NCI-H69 (cell line): Measurements from ENCODE around the gene UHMK1.
"Not testable (repeated sequence)": the region's sequence is repeated elsewhere in the genome, so short reads cannot be mapped to it uniquely, and the experiment has no call there.

Experiments
- DNase-seq: peaks from one replicate; lab custom pipeline; 2025; lab: John Stamatoyannopoulos, UW

UHMK1 gene, protein sequence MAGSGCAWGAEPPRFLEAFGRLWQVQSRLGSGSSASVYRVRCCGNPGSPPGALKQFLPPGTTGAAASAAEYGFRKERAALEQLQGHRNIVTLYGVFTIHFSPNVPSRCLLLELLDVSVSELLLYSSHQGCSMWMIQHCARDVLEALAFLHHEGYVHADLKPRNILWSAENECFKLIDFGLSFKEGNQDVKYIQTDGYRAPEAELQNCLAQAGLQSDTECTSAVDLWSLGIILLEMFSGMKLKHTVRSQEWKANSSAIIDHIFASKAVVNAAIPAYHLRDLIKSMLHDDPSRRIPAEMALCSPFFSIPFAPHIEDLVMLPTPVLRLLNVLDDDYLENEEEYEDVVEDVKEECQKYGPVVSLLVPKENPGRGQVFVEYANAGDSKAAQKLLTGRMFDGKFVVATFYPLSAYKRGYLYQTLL

DNA sequence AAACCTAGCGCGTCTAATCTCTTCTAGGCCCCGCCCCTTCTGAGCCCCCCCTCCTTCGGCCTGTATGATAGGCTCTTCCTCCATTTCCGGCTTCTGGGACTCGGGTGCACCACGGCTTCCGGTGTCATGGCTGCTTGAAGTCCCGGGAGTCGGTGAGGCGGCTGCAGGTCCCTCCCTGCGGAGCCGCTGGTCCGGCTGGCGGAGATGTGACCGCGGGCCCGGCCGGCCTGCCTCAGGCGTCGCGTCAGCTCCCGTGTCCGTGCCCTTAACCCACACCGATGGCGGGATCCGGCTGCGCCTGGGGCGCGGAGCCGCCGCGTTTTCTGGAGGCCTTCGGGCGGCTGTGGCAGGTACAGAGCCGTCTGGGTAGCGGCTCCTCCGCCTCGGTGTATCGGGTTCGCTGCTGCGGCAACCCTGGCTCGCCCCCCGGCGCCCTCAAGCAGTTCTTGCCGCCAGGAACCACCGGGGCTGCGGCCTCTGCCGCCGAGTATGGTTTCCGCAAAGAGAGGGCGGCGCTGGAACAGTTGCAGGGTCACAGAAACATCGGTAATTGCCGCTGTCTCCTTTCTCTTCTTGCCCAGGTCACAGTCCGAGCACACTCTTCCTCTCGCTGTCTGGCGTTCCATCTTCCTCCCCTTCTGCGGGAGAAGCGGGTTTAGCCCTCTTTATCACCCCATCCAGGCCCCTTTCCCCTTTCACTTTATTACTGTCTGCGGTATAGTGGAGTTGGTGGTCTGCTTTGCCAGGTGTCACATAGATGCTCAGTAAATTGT, at the start of gene UHMK1:
TSS of gene UHMK1 (plus strand) at position 96 of the 773 bp plus-strand sequence. CDS start at position 279, 183 bp downstream.
- DNase-seq: peak; percentile 97

DNA sequence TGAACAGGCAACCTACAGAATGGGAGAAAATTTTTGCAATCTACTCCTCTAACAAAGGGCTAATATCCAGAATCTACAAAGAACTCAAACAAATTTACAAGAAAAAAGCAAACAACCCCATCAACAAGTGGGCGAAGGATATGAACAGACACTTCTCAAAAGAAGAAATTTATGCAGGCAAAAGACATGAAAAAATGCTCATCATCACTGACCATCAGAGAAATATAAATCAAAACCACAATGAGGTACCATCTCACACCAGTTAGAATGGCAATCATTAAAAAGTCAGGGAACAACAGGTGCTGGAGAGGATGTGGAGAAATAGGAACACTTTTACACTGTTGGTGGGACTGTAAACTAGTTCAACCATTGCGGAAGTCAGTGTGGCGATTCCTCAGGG, 43.3 kb upstream of the UHMK1 start:
- not testable (repeated sequence) for DNase-seq

DNA sequence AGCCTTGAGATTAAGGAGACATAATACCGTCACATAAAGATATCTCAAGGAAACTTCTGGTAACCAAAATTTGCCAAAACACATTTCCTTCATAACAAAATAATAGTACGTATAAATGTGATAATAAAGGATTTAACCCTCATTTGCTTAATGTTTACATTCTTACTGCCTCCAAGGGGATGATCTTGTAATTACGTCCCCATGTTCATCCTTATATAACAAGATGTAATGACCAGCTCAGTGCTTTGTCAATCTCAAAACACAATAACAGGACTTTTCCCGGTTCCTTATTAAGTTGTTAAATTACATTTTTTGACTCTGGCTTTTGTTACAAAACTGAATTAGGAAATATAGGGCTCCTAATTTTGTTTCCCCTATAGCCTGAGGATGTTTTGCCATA, 41.3 kb upstream of the UHMK1 start:
- no peak for DNase-seq

DNA sequence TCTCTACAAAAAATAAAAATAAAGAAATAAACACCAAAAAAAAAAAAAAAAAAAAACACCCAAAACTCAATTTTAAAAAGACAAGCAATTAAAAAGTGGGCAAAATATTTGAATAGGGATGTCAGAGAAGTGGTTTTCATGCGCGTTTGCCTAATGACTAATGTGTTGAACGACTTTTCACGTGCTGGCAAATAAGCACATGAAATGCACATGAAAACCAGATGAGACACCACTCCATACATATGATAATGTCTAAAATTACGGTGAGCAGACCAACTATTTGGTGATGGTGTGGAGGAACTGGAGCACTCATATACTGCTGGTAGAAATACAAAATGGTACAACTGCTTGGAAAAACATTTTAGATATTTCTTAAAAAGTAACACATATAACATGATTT, 39.4 kb upstream of the UHMK1 start:
- DNase-seq: no peak

DNA sequence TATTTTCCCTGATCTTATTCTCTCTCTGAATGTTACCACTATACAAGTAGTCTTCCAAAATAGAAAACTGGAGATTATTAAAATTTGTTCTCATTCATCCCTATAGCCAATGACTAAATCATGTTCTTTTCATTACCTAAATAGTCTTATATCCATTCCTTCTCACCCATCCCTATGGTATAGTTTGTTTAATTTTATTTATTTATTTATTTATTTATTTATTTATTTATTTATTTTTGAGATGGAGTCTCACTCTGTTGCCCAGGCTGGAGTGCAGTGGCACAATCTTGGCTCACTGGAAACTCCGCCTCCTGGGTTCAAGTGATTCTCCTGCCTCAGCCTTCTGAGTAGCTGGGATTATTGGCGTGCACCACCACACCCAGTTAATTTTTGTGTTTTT, 35.2 kb upstream of the UHMK1 start:
- DNase-seq: not testable (repeated sequence)

DNA sequence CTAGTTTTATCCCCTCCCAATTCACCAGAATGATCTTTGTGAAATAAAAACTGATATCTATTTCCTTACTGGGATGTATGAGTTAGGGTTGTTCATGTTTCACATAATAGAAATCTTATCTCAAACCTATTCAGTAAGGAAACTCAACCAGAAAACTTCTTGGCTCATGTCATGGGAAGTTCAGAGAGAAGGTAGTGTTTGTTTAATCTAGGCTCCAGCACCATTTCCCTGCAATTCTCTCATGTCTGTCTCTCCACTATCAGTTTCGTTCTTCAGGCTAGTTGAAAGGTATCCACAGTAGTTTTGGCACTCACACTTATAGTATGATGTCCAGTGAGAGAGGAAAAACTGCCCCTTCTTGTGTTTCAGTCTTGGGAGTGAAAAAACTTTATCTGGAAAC, 34.6 kb upstream of the UHMK1 start:
- no peak for DNase-seq

DNA sequence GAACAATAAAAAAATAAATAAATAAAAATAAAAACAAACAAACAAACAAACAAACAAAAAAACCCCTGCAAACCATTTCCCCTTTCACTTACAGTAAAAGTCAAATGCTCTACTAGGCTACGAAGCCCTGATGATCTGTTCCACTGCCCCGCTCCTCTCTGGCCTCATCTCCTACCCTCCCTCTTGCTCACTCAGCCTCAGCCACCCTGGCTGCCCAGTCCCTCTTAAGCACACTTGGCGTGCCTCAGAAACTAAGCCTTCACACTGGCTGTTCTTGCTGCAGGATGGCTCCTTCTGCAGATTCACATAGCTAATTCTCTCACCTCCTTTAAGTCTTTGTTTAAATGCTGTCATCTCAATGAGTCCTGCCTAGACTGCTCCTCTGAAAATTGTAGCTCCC, 30.8 kb upstream of the UHMK1 start:
- DNase-seq: no peak

DNA sequence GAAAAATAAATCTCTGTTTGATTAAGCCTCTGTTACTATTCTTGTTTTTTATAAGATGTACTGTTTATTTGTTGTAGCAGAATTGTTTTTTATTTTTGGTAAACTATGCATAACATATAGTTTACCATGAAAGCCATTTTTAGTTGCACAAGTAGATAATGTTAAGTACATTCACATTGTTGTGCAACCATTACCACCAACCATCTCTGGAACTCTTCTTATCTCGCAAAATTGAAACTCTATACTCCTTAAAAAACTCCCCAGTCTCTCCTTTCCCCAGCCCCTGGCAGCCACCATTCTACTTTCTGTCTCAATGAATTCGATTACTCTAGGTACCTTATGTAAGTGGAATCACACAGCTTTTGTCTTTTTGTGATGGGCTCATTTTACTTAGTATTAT, 27.4 kb upstream of the UHMK1 start:
- DNase-seq: no peak

DNA sequence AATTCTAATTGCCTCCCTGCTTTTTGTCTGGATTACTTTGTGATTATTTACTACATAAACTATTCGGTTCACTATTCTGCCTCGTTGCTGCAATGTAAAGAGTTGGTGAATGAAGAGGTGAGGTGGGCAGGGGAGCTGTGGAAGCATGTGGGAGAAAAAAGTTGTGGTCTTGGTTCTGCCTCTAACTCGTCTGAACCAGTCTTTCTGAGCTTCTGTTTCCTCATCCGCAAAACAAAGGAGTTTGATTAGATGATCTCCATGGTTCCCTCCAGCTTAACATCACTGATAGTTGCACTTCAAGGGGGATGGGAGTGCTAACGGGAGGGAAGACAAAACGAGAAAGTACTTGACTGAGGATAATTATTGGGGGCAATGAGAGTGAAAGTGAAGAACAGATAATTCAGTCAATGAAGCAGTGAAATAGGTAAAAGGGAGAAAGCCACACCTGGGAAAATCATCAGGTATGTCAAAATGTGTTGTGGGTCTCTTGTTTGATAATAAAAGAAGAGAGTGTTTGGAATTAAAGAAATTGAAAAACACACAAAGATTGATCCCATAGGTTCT, 26.2 kb upstream of the UHMK1 start:
- no peak for DNase-seq

DNA sequence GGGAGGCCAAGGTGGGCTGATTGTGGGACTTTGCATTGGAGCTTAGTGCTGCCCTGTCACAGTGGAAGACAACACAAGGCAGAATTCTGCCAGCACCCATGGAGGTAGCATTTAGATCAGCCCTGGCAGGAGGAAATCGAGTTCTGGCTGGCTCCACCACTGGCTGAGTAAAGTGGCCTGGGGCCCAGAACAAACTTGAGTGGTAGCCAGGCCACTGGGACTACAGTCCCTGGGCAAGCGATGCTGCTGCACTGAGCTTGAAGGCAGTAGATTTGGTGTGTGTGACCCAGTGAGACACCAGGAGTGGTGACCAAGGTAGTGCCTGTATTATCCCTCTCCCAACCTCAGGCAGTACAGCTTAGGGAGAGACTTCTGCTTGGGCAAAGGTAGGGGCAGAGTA, 22.5 kb upstream of the UHMK1 start:
- DNase-seq: no peak

DNA sequence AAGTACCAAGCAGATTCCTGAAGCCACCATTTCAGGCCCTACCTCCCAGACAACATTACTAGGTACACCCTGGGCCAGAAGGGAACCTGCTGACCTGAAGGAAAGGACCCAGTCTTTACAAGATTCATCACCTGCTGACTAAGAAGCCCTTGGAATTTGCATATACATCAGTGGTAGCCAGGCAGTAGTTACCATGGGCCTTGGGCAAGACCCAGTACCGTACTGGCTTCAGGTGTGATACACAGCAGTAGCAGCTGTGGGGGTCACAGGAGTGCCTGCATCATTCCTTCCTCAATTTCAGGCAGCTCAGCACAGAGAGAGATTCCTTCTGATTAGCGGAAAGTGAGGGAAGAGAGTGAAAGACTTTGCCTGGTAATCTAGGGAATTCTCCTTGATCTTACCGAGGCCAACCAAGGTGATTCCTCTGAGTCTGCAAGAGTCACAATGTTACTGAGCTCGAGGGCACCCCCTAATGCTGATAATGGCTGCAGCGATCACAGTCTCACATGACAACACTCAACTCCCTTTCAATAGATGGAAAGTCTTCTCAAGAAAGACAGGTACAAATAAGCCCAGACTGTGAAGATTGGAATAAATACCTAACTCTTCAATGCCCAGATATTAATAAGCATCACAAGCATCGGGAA, 22.0 kb upstream of the UHMK1 start:
- no peak for DNase-seq

DNA sequence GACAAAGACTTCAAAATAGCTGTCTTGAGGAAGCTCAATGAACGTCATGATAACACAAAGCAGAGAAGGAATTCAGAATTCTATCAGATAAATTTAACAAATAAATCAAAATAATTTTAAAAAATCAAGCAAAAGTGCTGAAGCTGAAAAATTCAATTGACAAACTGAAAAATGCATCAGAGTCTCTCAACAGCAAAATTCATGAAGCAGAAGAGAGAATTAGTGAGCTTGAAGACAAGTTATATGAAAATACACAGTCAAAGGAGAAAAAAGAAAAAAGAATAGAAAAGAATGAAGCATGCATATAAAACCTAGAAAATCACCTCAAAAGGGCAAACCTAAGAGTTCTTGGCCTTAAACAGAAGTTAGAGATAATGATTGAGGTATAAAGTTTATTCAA, 21.0 kb upstream of the UHMK1 start:
- DNase-seq: no peak

DNA sequence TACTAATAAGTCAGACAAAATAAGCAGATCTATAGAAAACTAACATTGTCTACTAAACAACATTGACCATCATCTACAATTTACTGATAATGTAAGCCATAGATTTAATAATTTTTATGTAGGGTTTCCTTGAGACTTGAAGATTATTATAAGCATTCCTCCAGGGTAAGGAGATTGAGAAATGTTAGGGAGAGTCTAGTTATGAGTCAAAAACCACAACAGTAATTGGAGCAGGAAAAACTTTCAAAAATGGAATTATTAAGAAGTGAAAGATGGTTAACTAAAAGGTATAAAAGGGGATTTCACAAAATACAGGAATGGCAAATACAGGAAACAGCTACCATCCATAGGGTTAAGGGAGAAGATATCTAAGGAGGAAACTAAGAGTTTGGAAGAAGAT, 12.4 kb upstream of the UHMK1 start:
- no peak for DNase-seq

DNA sequence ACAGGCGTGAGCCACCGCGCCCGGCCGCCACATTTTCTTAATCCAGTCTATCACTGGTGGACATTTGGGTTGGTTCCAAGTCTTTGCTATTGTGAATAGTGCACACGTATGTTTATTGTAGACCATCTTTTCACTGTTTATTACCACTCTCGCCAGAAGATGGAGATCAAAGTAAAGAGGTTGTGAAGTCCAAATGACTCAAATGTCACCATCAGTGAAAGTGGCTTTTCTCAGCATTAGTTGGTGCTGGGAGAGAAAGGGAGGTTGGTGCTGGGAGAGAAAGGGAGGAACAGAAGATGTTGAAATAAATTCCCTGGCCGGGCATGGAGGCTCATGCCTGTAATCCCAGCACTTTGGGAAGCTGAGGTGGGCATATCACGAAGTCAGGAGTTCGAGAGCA, 10.4 kb upstream of the UHMK1 start:
- no peak for DNase-seq

DNA sequence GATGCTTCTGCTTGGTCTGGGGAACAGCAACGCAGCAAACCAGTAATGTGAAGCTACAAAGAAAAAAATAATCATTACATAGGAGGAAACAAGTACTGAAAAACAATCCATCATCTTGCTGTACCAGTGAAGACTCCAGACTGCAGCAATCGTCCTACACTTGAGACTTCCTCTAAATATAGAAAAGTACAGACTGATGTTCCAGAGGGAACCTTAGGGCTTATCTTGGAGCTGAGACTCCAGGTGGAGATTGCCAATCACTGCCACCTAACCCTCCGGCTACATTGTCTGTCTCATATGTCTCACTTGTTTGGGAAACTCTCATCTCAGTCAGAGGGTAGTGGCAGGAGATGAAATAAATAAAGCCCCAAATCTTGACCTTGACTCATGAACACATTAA, 9.4 kb upstream of the UHMK1 start:
- DNase-seq: no peak

DNA sequence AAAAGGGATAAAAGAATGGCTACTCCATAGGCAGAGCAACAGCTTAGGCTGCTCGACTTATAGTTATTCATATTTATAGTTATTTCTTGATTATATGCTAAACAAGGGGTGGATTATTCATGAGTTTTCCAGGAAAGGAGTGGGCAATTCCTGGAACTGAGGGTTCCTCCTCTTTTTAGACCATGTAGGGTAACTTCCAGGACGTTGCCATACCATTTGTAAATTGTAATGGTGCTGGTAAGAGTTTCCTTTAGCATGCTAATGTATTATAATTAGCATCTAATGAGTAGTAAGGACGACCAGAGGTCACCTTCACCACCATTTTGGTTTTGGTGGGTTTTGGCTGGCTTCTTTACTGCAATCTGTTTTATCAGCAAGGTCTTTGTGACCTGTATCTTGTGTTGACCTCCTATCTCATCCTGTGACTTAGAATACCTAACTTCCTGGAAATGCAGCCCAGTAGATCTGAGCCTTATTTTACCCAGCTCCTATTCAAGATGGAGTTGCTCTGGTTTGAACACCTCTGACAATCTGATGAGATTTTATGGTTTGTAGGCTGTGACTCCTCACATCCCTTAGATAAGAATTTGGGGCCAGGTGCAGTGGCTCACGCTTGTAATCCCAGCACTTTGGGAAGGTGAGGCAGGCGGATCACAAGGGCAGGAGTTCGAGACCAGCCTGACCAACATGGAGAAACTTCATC, 1.9 kb upstream of the UHMK1 start:
- not testable (repeated sequence) for DNase-seq

DNA sequence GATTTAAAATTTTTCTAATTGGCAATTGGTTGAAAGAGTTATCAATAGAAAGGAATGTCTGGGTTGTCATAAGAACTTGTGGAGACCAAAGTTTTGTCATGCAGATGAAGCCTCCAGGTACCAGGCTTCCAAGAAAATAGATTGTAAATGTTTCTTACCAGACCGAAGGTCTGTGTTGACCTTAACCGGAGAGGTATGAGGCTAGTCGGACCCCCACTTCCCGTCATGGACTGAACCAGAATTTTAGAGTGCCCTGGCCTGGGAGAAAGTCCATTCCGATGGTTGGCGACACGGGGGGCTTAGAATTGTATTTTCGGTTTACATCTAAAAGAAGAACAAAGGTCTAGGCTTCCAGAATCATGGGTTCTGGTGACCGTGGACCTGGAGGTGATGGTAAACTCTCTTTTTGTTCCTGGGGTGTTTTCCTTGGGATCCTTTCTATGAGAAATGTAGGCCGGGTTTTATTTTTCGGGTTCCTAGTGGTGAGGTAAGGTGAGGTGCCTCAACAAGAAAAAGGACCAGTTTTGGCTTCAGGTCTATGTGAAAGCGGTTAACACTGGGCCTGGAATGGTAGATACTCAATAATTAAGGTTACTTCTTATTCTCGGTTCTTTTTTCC, 405 bp upstream of the UHMK1 start:
- no peak for DNase-seq

DNA sequence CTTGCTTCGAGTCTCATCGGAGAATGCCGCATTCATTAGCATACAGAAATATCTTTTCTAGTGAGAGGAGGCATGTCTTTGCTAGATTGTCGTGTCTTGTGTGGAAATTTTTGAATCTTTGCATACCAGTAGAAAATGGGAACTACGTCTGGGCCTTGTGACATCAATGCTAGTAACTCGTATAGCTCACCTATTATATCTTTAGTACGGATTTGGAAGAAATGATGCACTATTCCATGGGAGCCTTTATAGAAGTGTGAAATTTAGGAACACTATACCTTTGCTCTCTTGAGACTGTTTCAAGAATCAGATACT, 835 bp downstream of the UHMK1 start:
- DNase-seq: no peak

DNA sequence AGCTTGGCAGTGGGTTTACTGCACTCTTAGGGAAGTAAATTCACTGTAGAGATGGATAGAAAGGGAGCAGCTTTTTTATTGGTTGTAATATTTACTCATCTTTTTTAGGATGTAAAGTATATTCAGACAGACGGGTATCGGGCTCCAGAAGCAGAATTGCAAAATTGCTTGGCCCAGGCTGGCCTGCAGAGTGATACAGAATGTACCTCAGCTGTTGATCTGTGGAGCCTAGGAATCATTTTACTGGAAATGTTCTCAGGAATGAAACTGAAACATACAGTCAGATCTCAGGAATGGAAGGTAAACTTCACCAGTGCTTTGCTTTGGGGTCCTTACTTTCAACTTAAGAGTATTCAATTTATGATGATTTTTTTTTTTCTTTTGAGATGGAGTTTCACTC, 3.2 kb downstream of the UHMK1 start:
- DNase-seq: no peak

DNA sequence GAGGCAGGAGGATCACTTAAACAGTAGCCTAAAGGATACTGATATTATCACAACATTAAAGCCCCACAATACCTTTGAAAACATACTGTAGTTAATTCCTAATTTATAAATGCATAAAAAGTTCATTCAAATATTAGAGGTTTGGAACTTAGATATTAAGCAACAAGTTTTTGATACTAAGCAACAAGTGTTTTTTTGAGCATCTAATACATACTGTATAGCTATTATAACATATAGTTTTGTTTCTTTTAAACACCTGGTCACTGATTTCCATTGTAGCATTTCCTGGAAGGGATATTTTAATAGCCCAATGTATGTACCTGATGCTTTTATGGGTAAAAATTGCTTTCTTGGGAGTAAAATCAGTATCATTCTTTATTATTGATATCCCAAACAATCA, 4.5 kb downstream of the UHMK1 start:
- DNase-seq: no peak

DNA sequence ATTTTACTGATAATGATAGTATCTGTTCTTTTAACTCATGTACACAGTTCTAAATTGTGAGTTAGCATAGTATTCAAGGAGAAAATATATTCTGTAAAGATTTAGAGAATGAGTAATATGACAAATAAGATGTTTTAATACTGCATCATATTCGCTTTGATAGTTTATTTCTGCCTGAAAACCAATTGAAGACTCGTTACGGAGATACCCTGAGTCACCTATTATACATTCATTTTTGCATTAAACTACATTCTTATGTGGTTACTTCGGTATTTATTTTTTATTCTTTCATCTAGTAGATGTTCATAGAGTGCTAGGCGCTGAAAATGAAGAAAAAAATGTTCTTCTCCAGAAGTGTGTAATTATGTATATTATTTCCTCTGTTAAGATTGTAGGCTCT, 5.3 kb downstream of the UHMK1 start:
- DNase-seq: no peak

DNA sequence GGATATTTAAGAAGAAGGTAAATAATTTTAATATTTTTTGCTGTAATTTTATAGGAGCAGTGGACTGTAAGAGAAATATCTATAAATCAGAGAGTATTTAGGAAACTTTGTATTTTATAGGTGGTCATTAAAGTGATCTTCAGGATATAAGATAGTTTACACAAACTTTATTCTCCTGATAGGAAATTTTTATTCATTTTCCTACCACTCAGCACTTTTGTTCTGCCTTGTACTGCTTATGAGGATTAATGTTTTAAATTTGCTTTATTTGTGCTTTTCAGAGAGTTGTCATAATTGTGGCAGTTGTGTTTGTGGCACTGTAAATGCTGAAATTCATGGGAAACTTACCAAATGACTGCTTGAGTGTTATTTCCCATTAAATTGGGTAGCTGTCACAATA, 29.7 kb downstream of the UHMK1 start:
- DNase-seq: no peak
